BE2C (cell line): ENCODE data around the gene DOCK9.

ENCODE experiments used
- DNase-seq: peaks from one replicate; pipeline ENCODE4 v3.0.0-alpha.2; 2020
- H3K27me3 ChIP-seq: fragments of 250-450 bp; sonication (Bioruptor Pico); 2 replicates; pipeline ENCODE4 v1.5.1; 2020; ENCODE audit warnings: mild to moderate bottlenecking
- H3K36me3 ChIP-seq: fragments of 250-450 bp; sonication (Bioruptor Pico); 2 replicates; pipeline ENCODE4 v1.5.1; 2020; ENCODE audit warnings: mild to moderate bottlenecking
- H3K4me1 ChIP-seq: fragments of 250-450 bp; sonication (Bioruptor Pico); 2 replicates; pipeline ENCODE4 v1.5.1; 2020
- H3K4me3 ChIP-seq: 2 replicates; pipeline ENCODE4 v1.5.1; 2011; ENCODE audit warnings: low read depth, low read length
- H3K9me3 ChIP-seq: fragments of 250-450 bp; sonication (Bioruptor Pico); 2 replicates; pipeline ENCODE4 v1.5.1; 2020
- CTCF ChIP-seq: IDR thresholded peaks from 2 replicates; pipeline ENCODE4 v1.5.1; 2012; ENCODE audit warnings: mild to moderate bottlenecking, low read depth, low read length

Gene DOCK9

GRCh38 chr13:98851276-98851675 lies 126.6 kb downstream of the DOCK9 start:
- no peak for TF ChIP-seq CTCF
- Histone ChIP-seq H3K36me3 (no peaks in the 10 kb centered on the region), H3K4me1 (no peaks in the 10 kb centered on the region), H3K27me3 (no peaks in the 10 kb centered on the region), H3K9me3 (no peaks in the 10 kb centered on the region), H3K4me3 (no peak overlapping the region)
- DNase-seq, result no peak

- no peak for DNase-seq
- Histone ChIP-seq H3K27me3 (no peaks in the 10 kb centered on the region), H3K9me3 (no peaks in the 10 kb centered on the region), H3K36me3 (no peaks in the 10 kb centered on the region), H3K4me3 (no peak overlapping the region), H3K4me1 (no peaks in the 10 kb centered on the region)
- TF ChIP-seq CTCF, result no peak
Observed at GRCh38 chr13:98848746-98849145, 129.1 kb downstream of the DOCK9 start.

GRCh38 chr13:98847780-98848179 lies 130.1 kb downstream of the DOCK9 start:
- Histone ChIP-seq H3K36me3 (no peaks in the 10 kb centered on the region), H3K4me1 (no peaks in the 10 kb centered on the region), H3K27me3 (no peaks in the 10 kb centered on the region), H3K9me3 (no peaks in the 10 kb centered on the region), H3K4me3 (no peak overlapping the region)
- DNase-seq, result no peak
- TF ChIP-seq CTCF, result no peak

- no peak for TF ChIP-seq CTCF
- H3K36me3 ChIP-seq, result no peaks in the 10 kb centered on the region
- no peaks in the 10 kb centered on the region for H3K27me3 ChIP-seq
- no peak for DNase-seq
- H3K4me3 ChIP-seq, result no peak overlapping the region
- H3K4me1 ChIP-seq, result no peaks in the 10 kb centered on the region
- H3K9me3 ChIP-seq, result no peaks in the 10 kb centered on the region
Observed at GRCh38 chr13:98846986-98847385, 130.9 kb downstream of the DOCK9 start.

- no peak for DNase-seq
- Histone ChIP-seq H3K36me3 (no peaks in the 10 kb centered on the region), H3K4me1 (no peaks in the 10 kb centered on the region), H3K27me3 (no peaks in the 10 kb centered on the region), H3K4me3 (no peak overlapping the region), H3K9me3 (no peaks in the 10 kb centered on the region)
- no peak for TF ChIP-seq CTCF
Observed at GRCh38 chr13:98846521-98846920, 131.3 kb downstream of the DOCK9 start.

GRCh38 chr13:98845742-98846141 lies 132.1 kb downstream of the DOCK9 start:
- Histone ChIP-seq H3K4me1 (no peaks in the 10 kb centered on the region), H3K27me3 (no peaks in the 10 kb centered on the region), H3K9me3 (no peaks in the 10 kb centered on the region), H3K4me3 (no peak overlapping the region), H3K36me3 (no peaks in the 10 kb centered on the region)
- no peak for DNase-seq
- no peak for TF ChIP-seq CTCF
